ENCODE measurements around the gene TNFRSF1B. TPM values are rescaled to one million over a fixed set of nuclear protein-coding genes. Genes with fewer than 3 reads are reported as not detected.
"Not testable (repeated sequence)": the region's sequence is repeated elsewhere in the genome, so short reads cannot be mapped to it uniquely, and the experiment has no call there.

TNFRSF1B gene
- total RNA-seq, 2 experiments from 2014 or later, result 173 to 191 TPM

DNA sequence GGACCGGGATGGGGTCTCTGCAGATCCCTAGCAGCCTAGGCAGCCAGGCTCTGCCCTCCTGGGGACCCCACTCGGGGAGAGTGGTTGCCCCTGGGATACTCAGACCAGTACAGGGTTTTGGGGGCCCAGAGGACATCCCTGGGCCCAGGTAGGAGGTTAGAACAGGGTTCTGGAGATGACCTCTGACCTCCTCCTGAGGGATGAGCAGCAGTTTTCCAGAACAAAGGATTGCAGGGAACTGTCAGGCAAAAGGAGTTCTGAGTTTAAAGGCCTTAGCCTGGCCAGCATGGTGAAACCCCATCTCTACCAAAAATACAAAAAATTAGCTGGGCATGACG lies 42.7 kb downstream of the TNFRSF1B start:
- intact Hi-C loops (cut with micrococcal nuclease), result no loop called here
- DNase-seq, result no peak
- Mint-ChIP-seq H3K27ac (peak overlapping the region; percentile 43), H3K36me3 (ENCODE audit: low read depth) (peaks cover 41% of the 10 kb centered on the region), H3K4me1 (ENCODE audit: low read depth) (peaks cover 47% of the 10 kb centered on the region), H3K4me3 (no peak overlapping the region), H3K27me3 (no peaks in the 10 kb centered on the region), H3K9me3 (no peaks in the 10 kb centered on the region)
- no peak for ATAC-seq
- POLR2A ChIA-PET, result interaction anchor here (0.8 to 6.0 kb wide), 6 partner anchors 18 to 299 kb away, joined by 3 to 51 read pairs (median 4); no protein-coding TSS in a partner anchor
- TF ChIP-seq, protein P1, sequence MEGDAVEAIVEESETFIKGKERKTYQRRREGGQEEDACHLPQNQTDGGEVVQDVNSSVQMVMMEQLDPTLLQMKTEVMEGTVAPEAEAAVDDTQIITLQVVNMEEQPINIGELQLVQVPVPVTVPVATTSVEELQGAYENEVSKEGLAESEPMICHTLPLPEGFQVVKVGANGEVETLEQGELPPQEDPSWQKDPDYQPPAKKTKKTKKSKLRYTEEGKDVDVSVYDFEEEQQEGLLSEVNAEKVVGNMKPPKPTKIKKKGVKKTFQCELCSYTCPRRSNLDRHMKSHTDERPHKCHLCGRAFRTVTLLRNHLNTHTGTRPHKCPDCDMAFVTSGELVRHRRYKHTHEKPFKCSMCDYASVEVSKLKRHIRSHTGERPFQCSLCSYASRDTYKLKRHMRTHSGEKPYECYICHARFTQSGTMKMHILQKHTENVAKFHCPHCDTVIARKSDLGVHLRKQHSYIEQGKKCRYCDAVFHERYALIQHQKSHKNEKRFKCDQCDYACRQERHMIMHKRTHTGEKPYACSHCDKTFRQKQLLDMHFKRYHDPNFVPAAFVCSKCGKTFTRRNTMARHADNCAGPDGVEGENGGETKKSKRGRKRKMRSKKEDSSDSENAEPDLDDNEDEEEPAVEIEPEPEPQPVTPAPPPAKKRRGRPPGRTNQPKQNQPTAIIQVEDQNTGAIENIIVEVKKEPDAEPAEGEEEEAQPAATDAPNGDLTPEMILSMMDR (IDR thresholded peaks at IDR 0.05), result no peak
- CTCF ChIA-PET, result interaction anchor here (0.7 to 13.5 kb wide), 12 partner anchors 19 to 133 kb away, joined by 3 to 395 read pairs (median 4); no protein-coding TSS in a partner anchor

DNA sequence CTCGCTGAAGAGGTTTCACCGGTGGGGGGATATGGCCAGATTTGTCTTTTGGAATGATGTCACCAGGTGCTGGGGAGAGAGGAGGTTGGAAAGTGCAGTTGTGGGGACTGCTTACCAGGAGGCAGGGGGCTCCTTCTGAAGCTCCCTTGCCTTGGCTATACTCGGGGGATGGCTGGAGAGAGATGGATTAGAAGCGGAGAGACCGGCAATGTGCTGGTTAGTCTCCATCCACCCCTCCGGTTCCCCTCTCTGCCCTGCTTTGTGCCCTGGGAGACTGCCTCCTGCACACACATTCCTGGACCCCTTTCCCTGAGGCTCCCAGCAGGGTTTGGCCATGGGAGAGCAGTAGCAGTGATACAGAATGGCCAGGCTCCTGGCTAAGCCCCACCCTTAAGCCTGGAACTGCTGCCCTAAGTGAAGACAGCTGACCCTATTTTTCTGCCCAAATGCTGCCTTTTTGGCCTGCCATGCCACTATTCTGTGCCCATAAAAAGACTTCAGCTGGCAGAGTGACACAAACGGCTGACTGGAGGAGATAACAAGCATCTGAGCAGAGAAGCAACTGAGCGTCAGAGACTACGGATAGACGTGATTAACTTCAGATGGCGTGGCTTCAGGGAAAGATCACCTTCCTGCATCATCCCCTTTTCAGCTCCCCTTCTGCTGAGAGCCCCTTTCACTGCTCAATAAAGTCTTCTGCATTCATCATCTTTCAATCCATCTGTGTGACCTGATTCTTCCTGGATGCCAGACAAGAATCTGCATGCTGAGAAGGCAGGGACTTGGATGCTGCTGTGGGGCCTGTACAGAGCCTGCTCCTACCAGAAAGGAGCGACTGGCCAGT lies 48.5 kb downstream of the TNFRSF1B start:
- TF ChIP-seq, protein P1 (IDR thresholded peaks at IDR 0.05), result no peak
- no peaks in the 10 kb centered on the region for H3K9me3 Mint-ChIP-seq
- POLR2A ChIA-PET, result interaction anchor here (0.9 to 3.0 kb wide), 3 partner anchors 90 to 414 kb away, joined by 3 to 9 read pairs (median 5); no protein-coding TSS in a partner anchor
- H3K27me3 Mint-ChIP-seq, result no peaks in the 10 kb centered on the region
- no peak for DNase-seq
- no peak overlapping the region for H3K4me3 Mint-ChIP-seq
- no peaks in the 10 kb centered on the region for H3K36me3 Mint-ChIP-seq (ENCODE audit: low read depth)
- CTCF ChIA-PET, result interaction anchor here (0.8 to 4.3 kb wide), 6 partner anchors 12 to 97 kb away, joined by 3 to 49 read pairs (median 4); no protein-coding TSS in a partner anchor
- no peak for ATAC-seq
- no peak overlapping the region for H3K27ac Mint-ChIP-seq
- intact Hi-C loops (cut with micrococcal nuclease), result no loop called here
- H3K4me1 Mint-ChIP-seq (ENCODE audit: low read depth), result peaks cover 6% of the 10 kb centered on the region

DNA sequence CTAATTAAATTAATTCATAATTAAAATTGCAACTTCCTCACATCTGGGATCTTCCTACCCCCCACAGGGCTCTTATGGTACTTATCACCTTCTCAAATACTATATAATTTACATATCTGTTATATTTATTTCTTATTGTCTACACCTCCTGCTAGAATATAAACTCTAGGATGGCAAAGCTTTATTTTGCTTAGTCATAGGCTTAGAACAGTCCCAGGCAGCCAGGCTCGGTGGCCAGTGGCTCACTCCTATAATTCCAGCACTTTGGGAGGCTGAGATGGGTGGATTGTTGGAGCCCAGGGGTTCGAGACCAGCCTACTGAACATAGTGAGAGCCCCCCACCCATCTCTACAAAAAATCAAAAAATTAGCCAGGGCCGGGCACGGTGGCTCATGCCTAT lies 53.0 kb downstream of the TNFRSF1B start:
- no peaks in the 10 kb centered on the region for H3K27me3 Mint-ChIP-seq
- no peaks in the 10 kb centered on the region for H3K4me1 Mint-ChIP-seq (ENCODE audit: low read depth)
- ATAC-seq (no peak), DNase-seq (no peak)
- no peak overlapping the region for H3K4me3 Mint-ChIP-seq
- intact Hi-C loops (cut with micrococcal nuclease), result no loop called here
- no peaks in the 10 kb centered on the region for H3K36me3 Mint-ChIP-seq (ENCODE audit: low read depth)
- CTCF ChIA-PET, result interaction anchor here (1.2 to 2.4 kb wide), 3 partner anchors 24 to 439 kb away, joined by 4 to 30 read pairs (median 6); no protein-coding TSS in a partner anchor
- POLR2A ChIA-PET, result interaction anchor here (1.2 kb wide), 1 partner anchor 41 kb away, joined by 4 read pairs; no protein-coding TSS in a partner anchor
- TF ChIP-seq, protein P1 (IDR thresholded peaks at IDR 0.05), result no peak
- H3K27ac Mint-ChIP-seq, result no peak overlapping the region
- H3K9me3 Mint-ChIP-seq, result no peaks in the 10 kb centered on the region

DNA sequence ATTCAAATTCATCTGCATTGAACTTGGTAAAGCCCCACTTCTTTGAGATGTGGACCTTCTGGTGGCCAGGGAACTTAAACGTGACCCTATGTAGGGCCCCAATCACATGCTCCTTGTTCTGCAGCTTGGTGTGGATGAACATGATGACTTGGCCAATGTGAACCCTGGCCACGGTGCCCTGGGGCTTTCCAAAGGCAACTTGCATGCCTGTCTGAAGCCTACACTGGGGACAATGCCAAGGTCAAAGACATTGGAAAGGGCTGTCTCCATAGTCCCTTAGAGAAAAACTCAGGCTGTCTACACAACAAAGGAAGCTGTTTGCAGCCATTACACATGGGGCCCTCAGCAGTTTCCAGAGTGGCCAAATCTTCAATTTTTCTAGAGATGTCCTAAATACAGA lies 54.1 kb downstream of the TNFRSF1B start:
- ChIA-PET POLR2A (interaction anchor here (0.7 to 1.3 kb wide), 2 partner anchors 14 to 154 kb away, joined by 3 read pairs; no protein-coding TSS in a partner anchor), CTCF (interaction anchor here (0.9 to 2.3 kb wide), 2 partner anchors 8 to 96 kb away, joined by 3 to 10 read pairs; no protein-coding TSS in a partner anchor)
- H3K4me1 Mint-ChIP-seq (ENCODE audit: low read depth), result no peaks in the 10 kb centered on the region
- TF ChIP-seq, protein P1 (IDR thresholded peaks at IDR 0.05), result no peak
- H3K4me3 Mint-ChIP-seq, result no peak overlapping the region
- intact Hi-C loops (cut with micrococcal nuclease), result no loop called here
- H3K9me3 Mint-ChIP-seq, result no peaks in the 10 kb centered on the region
- no peak for DNase-seq
- H3K27me3 Mint-ChIP-seq, result no peaks in the 10 kb centered on the region
- no peak for ATAC-seq
- H3K36me3 Mint-ChIP-seq (ENCODE audit: low read depth), result no peaks in the 10 kb centered on the region
- H3K27ac Mint-ChIP-seq, result no peak overlapping the region

DNA sequence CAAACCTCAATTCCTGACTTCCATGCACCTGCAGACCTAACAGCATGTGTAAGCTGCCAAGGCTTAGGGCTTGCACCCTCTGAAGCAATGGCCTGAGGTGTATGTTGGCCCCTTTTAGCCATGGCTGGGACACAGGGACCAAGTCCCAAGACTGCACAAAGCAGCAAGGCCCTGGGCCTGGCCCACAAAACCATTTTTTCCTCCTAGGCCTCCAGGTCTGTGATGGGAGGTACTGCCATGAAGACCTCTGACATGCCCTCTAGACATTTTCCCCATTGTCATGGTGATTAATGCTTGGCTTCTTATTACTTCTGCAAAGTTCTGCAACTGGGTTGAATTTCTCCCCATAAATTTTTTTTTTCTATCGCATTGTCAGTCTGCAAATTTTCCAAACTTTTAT lies 55.9 kb downstream of the TNFRSF1B start:
- H3K9me3 Mint-ChIP-seq; H3K27ac Mint-ChIP-seq; H3K4me3 Mint-ChIP-seq; H3K36me3 Mint-ChIP-seq (ENCODE audit: low read depth); DNase-seq; intact Hi-C loops (cut with micrococcal nuclease); H3K27me3 Mint-ChIP-seq; H3K4me1 Mint-ChIP-seq (ENCODE audit: low read depth); ATAC-seq: not testable (repeated sequence)
- ChIA-PET POLR2A (interaction anchor here (1.4 kb wide), 1 partner anchor 11 kb away, joined by 4 read pairs; no protein-coding TSS in a partner anchor), CTCF (interaction anchor here (2.3 kb wide), 1 partner anchor 98 kb away, joined by 10 read pairs; no protein-coding TSS in a partner anchor)

DNA sequence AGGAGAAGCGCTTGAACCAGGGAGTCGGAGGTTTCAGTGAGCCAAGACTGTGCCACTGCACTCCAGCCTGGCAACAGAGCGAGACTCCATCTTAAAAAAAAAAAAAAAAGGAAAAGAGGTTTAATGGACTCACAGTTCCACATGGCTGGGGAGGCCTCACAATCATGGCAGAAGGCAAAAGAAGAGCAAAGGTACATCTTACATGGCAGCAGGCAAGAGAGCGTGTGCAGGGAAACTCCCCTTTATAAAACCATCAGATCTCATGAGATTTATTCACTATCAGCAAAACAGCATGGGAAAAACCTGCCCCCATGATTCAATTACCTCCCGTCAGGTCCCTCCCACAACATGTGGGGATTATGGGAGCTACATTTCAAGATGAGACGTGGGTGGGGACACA lies 57.3 kb downstream of the TNFRSF1B start:
- H3K9me3 Mint-ChIP-seq; H3K36me3 Mint-ChIP-seq (ENCODE audit: low read depth); POLR2A ChIA-PET; H3K27me3 Mint-ChIP-seq; H3K4me1 Mint-ChIP-seq (ENCODE audit: low read depth); intact Hi-C loops (cut with micrococcal nuclease); H3K4me3 Mint-ChIP-seq; DNase-seq; ATAC-seq; H3K27ac Mint-ChIP-seq: not testable (repeated sequence)
- CTCF ChIA-PET, result interaction anchor here (1.0 kb wide), 1 partner anchor 99 kb away, joined by 3 read pairs; no protein-coding TSS in a partner anchor
